A673 (cell line): Measurements from ENCODE around the gene MGAT5B.

Experiments
- CTCF ChIP-seq: fragments of 300-800, 200-600 bp; sonication (generic); conservative IDR thresholded peaks from 2 replicates; pipeline ENCODE4 v1.5.1; 2017; ENCODE audit warnings: low read depth, mild to moderate bottlenecking, antibody characterized with exemption, low read length, moderate library complexity, mixed read lengths
- EZH2 ChIP-seq: fragments of 200-600 bp; sonication (generic); IDR thresholded peaks from 2 replicates; pipeline ENCODE4 v1.6.1; 2017; ENCODE audit warnings: borderline replicate concordance, low read depth, mild to moderate bottlenecking, mixed read lengths, antibody characterized with exemption, low read length; ENCODE audit not compliant: poor library complexity, severe bottlenecking

GRCh38 chr17:76894842-76895241 lies 26.6 kb downstream of the MGAT5B start:
- TF ChIP-seq CTCF (no peak), EZH2 (no peak)
